C4-2B (cell line): ENCODE measurements around the gene XPNPEP3.

ENCODE experiments used
- ZFX ChIP-seq: fragments of 450-650 bp; IDR thresholded peaks from 2 replicates; pipeline ENCODE4 v1.6.1; 2017
- TF ChIP-seq, protein P1 (sequence below): fragments of 450-650 bp; conservative IDR thresholded peaks from 2 replicates; pipeline ENCODE4 v1.5.1; 2017; ENCODE audit warnings: mild to moderate bottlenecking

DNA sequence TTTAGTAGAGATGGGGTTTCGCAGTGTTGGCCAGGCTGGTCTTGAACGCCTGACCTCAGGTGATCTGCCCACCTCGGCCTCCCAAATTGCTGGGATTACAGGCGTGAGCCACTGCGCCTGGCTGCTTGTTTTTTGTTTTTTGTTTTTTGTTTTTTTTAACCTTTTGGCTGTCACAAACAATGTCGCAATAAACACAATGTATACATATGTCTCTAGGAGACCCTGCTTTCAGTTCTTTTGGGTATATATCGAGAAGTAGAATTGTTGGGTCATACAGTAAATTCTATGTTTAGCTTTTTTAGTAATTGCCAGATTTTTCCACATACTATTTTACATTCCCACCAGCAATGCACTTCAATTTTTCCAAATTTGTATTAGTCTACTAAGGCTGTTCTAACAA lies 122.2 kb downstream of the XPNPEP3 start:
- TF ChIP-seq, protein P1, sequence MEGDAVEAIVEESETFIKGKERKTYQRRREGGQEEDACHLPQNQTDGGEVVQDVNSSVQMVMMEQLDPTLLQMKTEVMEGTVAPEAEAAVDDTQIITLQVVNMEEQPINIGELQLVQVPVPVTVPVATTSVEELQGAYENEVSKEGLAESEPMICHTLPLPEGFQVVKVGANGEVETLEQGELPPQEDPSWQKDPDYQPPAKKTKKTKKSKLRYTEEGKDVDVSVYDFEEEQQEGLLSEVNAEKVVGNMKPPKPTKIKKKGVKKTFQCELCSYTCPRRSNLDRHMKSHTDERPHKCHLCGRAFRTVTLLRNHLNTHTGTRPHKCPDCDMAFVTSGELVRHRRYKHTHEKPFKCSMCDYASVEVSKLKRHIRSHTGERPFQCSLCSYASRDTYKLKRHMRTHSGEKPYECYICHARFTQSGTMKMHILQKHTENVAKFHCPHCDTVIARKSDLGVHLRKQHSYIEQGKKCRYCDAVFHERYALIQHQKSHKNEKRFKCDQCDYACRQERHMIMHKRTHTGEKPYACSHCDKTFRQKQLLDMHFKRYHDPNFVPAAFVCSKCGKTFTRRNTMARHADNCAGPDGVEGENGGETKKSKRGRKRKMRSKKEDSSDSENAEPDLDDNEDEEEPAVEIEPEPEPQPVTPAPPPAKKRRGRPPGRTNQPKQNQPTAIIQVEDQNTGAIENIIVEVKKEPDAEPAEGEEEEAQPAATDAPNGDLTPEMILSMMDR, result no peak
- no peak for TF ChIP-seq ZFX
